OCI-LY1 (cell line): ENCODE results near the gene KNSTRN.

Experiments
- EZH2 ChIP-seq: fragments of 200-600 bp; sonication (generic), shearing (Covaris generic); IDR thresholded peaks from 2 replicates; pipeline ENCODE4 v1.8.0; 2017; ENCODE audit warnings: borderline replicate concordance, mixed run types, mild to moderate bottlenecking, antibody characterized with exemption, low read length, moderate library complexity, mixed read lengths
- TF ChIP-seq, protein P1 (sequence below): fragments of 200-600 bp; sonication (generic), shearing (Covaris generic); IDR thresholded peaks from 2 replicates; pipeline ENCODE4 v1.5.1; 2017; ENCODE audit warnings: mild to moderate bottlenecking, antibody characterized with exemption, low read length, moderate library complexity, mixed read lengths

DNA sequence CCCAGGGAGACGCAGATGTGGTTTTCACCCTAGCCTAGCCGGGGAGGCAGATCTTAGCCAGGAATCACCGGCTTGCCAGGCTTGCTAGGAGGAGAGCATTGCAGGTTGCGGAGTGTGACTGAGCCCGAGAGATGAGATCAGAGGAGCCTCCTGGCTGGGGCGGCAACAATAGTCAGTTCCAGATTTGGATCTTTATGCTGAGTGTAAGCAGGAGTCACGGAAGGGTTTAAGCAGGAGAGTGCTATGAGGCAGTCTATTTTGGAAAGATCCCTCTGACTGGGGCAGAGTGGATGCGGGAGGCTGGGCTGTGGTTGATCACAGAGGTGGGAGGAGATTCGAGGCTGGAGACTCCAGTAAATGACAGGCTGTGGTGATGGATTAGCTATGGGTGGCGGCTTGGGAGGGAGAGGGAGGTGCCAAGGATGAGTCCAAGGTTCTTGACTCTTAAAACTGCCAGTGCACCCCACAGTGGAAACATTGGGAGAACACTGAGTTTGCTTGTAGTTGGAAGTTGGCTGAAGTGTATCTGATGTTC, 47.8 kb downstream of the KNSTRN start:
- TF ChIP-seq, protein P1, sequence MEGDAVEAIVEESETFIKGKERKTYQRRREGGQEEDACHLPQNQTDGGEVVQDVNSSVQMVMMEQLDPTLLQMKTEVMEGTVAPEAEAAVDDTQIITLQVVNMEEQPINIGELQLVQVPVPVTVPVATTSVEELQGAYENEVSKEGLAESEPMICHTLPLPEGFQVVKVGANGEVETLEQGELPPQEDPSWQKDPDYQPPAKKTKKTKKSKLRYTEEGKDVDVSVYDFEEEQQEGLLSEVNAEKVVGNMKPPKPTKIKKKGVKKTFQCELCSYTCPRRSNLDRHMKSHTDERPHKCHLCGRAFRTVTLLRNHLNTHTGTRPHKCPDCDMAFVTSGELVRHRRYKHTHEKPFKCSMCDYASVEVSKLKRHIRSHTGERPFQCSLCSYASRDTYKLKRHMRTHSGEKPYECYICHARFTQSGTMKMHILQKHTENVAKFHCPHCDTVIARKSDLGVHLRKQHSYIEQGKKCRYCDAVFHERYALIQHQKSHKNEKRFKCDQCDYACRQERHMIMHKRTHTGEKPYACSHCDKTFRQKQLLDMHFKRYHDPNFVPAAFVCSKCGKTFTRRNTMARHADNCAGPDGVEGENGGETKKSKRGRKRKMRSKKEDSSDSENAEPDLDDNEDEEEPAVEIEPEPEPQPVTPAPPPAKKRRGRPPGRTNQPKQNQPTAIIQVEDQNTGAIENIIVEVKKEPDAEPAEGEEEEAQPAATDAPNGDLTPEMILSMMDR = no peak
- TF ChIP-seq EZH2 = no peak
